ENCODE data around the gene CBX2.

Gene CBX2

GRCh38 chr17:79812353-79813258, 34.7 kb downstream of the CBX2 start:
- DNase-seq (ENCODE audit: low read depth): no peak

- no peak for DNase-seq (ENCODE audit: low read depth)
These were observed 35.6 kb downstream of the CBX2 start for GRCh38 chr17:79813297-79814126.

GRCh38 chr17:79814127-79814973, 36.4 kb downstream of the CBX2 start:
- no peak for DNase-seq (ENCODE audit: low read depth)

GRCh38 chr17:79814974-79815835, 37.3 kb downstream of the CBX2 start:
- DNase-seq (ENCODE audit: low read depth): no peak

DNA sequence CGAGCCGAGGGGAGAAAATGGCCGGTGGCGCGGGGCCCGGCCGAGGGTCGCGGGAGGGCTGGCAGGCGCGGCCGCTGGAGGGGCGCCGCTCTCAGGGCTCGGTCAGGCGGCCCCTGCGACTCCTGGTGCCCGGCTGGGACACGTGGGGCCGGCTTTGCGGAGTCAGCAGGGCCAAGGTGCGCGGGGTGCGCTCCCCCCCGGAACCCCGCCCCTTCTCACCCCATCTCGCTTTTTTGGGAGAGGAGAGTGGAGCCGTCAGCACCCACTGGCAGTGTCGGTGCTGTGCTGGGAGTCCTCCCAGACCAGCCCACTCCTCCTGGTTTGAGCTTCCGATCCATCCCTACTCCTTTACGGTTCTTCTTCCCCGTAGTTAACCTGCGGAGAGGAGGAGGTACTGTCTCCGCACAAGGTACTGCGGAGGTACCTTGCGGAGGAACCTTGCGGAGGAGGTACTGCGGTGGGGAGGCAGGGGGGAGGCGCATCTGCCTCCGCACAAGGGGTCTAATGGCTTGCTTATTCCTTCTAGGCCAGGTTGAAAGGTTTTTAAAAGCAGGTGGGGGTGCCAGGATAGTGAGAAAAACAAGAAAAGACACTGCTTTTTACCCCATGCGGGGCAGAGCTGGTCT, 38.0 kb downstream of the CBX2 start:
- no peak for DNase-seq (ENCODE audit: low read depth)

GRCh38 chr17:79818026-79818758, 40.2 kb downstream of the CBX2 start:
- no peak for DNase-seq (ENCODE audit: low read depth)

GRCh38 chr17:79819085-79819484, 41.1 kb downstream of the CBX2 start:
- DNase-seq (ENCODE audit: low read depth): no peak

DNA sequence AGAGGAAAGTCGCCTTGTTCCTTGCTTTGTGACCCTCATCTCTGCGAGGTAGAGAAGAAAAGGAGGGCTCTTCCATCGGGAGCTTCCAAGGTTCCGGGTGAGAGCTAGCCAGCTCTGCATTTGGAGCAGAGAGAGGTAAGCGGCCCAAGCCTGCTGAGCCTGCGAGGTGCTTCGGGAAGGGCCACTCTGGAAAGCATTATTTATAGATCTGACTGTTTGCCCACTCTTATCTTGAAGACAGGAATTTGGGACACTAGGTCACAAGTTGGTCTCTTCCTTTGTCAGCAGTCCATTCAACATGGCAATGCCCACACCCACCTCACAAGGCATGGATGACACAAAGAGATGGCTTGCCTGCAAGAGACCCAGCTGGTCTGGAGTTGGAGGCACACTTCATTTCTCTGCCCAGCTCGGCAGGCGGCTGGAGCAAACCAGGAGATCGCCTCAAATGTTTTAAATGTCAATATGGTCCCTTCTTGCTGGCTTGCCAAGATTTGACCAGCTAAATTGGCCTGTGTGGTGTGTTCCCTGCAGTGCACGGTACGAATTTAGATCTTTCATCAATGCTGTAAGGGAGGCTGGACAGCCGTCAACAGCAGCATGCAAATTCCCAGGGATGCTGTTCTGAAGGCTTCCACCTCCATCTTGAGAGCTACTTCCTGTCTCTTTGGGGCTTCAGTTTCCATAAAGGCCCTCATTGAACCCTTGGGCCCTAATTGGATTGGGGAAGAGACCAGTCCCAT, 41.8 kb downstream of the CBX2 start:
- DNase-seq (ENCODE audit: low read depth): no peak

DNA sequence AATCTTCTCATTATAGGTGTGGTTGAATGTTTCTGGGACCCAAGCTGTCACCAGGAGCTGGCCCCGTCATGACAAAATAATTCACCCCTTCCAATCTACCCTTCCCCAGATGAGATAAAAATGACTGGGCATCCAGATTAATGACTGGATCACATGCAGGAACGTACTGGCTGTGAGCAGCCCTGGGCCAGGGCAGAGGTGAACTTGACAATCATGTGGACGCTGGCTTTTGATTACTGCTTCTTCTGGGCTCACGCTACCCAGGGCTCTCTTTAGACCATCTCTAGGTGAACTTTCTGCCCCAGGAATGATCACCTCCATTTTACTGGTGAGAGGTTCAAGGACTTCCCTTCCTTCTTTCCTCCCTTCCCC, 43.0 kb downstream of the CBX2 start:
- DNase-seq (ENCODE audit: low read depth): no peak

GRCh38 chr17:79821331-79822095, 43.6 kb downstream of the CBX2 start:
- no peak for DNase-seq (ENCODE audit: low read depth)

- no peak for DNase-seq (ENCODE audit: low read depth)
These were observed 44.7 kb downstream of the CBX2 start for GRCh38 chr17:79822583-79823124.

DNA sequence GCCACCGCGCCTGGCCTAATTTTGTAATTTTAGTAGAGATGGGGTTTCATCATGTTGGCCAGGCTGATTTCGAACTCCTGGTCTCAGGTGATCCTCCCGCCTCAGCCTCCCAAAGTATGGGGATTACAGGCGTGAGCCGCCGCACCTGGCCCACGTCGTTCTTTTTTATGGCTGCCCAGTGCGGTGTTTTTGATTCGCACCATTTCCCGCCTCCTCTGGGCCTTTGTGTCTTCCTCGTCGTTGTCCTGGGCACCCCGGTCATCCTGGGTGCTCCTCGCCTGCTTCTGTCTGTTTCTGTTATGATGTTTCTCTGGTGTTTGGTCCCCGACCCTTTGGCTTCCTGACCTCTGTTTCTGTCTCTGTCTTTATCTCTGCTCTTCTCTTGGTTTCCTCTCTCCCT, 46.3 kb downstream of the CBX2 start:
- no peak for DNase-seq (ENCODE audit: low read depth)

GRCh38 chr17:79824893-79825579, 47.1 kb downstream of the CBX2 start:
- DNase-seq (ENCODE audit: low read depth): no peak

- no peak for DNase-seq (ENCODE audit: low read depth)
These were observed 47.6 kb downstream of the CBX2 start for GRCh38 chr17:79825580-79825921.

- no peak for DNase-seq (ENCODE audit: low read depth)
These were observed 48.3 kb downstream of the CBX2 start for GRCh38 chr17:79826204-79826680.

- no peak for DNase-seq (ENCODE audit: low read depth)
These were observed 49.1 kb downstream of the CBX2 start for GRCh38 chr17:79826841-79827578.

DNA sequence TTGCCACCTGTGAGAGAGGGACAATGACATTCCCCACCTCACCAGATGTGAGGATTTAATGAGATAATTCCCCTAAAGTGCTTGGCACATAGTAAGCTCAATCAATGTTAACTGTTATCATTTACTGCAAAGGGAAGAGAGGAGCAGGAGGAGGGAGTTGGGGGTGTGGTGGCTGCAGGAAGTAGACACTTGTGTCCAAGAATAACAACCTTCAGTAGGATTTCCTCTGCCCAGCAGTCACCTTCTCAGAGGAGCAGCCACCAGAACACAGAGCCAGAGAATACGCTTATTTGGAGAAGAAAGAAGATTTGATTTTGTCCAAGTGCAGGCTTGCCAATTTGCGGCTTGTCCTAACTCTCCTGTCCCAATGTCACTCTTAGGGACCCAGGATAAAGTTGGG, 51.1 kb downstream of the CBX2 start:
- no peak for DNase-seq (ENCODE audit: low read depth)
